Effector memory CD4-positive, alpha-beta T cell (primary cell): ENCODE results near the gene PRAME.
"Not testable (repeated sequence)": the region's sequence is repeated elsewhere in the genome, so short reads cannot be mapped to it uniquely, and the experiment has no call there.

ENCODE experiments used
- DNase-seq, 3 donors: peaks; one replicate each; pipeline ENCODE4 v3.0.0-alpha.2; 2020
- H3K27ac ChIP-seq: 2 replicates; pipeline ENCODE4 v1.7.0; 2013; ENCODE audit warnings: mild to moderate bottlenecking, low read length, moderate library complexity; ENCODE audit not compliant: insufficient read depth, poor library complexity, severe bottlenecking
- H3K27me3 ChIP-seq: replicated peaks from 2 replicates; pipeline ENCODE4 v1.7.0; 2013; ENCODE audit warnings: mild to moderate bottlenecking, low read length; ENCODE audit not compliant: insufficient read depth, control insufficient read depth, poor library complexity, severe bottlenecking
- H3K36me3 ChIP-seq: 2 replicates; pipeline ENCODE4 v1.7.0; 2013; ENCODE audit warnings: mild to moderate bottlenecking, low read length, moderate library complexity; ENCODE audit not compliant: control insufficient read depth, insufficient read depth
- H3K4me1 ChIP-seq: 2 replicates; pipeline ENCODE4 v1.7.0; 2013; ENCODE audit warnings: low read length, mild to moderate bottlenecking; ENCODE audit not compliant: control insufficient read depth, insufficient read depth, poor library complexity, severe bottlenecking
- H3K4me3 ChIP-seq: 2 replicates; pipeline ENCODE4 v1.7.0; 2013; ENCODE audit warnings: low read length, low read depth, mild to moderate bottlenecking; ENCODE audit not compliant: insufficient read depth, poor library complexity, severe bottlenecking
- H3K9me3 ChIP-seq: 2 replicates; pipeline ENCODE4 v1.7.0; 2013; ENCODE audit warnings: mild to moderate bottlenecking, low read length, moderate library complexity; ENCODE audit not compliant: control insufficient read depth

The PRAME gene

DNA sequence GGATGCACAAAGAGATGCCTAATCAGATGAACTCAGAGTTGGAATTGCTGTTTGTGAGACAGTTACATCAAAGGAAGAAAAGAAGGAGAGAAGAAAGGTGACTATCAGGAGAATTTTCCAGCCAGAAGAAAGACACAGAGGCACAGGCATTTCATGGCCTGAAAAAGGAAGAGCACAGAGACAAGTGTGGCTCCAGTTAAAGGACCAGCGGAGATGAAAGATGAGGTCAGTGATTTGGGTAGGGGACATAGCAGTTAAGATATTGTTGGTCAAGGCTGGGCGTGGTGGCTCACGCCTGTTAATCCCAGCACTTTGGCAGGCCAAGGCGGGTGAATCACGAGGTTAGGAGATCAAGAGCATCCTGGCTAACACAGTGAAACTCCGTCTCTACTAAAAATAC is 35.6 kb downstream of the PRAME start:
- no peak overlapping the region for H3K4me3 ChIP-seq
- H3K4me1 ChIP-seq, result no peaks in the 10 kb centered on the region
- H3K27me3 ChIP-seq, result no peaks in the 10 kb centered on the region
- no peaks in the 10 kb centered on the region for H3K9me3 ChIP-seq
- H3K27ac ChIP-seq, result no peak overlapping the region
- no peak for DNase-seq
- no peaks in the 10 kb centered on the region for H3K36me3 ChIP-seq

GRCh38 chr22:22521631-22522030 is 37.4 kb downstream of the PRAME start:
- Histone ChIP-seq H3K27ac (no peak overlapping the region), H3K9me3 (no peaks in the 10 kb centered on the region), H3K36me3 (no peaks in the 10 kb centered on the region), H3K4me1 (no peaks in the 10 kb centered on the region), H3K27me3 (no peaks in the 10 kb centered on the region), H3K4me3 (no peak overlapping the region)
- no peak for DNase-seq

DNA sequence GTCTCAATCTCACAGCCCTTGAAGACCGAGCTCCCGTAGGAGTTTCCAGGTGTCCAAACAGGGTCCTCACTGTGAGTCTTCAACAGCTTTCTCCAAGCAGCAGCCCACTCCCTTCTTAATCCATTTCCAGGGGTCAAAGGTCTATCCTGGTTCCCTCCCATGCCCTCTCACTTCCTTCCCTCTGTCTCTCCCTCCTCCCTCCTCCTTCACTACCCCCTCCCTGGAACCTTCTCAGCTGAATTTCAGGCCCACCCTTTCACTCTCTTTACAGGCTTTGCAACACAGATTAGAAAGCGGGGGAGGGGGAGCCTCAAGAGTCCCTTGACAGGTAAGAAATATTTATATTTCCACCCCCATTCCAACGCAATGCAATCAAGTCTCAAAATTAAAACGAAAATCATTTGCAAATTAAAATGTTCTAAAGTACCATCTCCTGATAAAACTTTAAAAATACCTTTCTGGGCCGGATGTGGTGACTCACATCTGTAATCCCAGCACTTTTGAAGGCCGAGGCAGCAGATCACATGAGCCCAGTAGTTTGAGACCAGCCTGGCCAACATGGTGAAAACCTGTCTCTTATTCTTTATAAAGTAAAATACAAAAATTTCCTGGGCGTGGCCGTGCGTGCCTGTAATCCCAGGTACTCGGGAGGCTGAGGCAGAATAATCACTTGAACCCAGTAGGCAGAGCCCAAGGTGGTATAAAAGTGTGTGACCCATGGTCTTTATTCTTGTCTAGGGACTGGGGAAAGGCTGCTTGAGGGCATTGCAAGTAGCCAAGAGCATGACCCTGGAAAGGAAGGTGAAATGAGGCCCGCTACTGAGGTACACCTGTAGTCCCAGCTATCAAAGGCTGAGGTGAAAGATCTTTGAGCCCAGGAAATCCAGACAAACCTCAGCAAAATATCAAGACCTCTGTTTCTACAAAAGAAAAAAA is 38.1 kb downstream of the PRAME start:
- Histone ChIP-seq H3K27ac (no peak overlapping the region), H3K4me3 (no peak overlapping the region), H3K4me1 (no peaks in the 10 kb centered on the region), H3K27me3 (no peaks in the 10 kb centered on the region), H3K36me3 (no peaks in the 10 kb centered on the region), H3K9me3 (no peaks in the 10 kb centered on the region)
- DNase-seq, result no peak

DNA sequence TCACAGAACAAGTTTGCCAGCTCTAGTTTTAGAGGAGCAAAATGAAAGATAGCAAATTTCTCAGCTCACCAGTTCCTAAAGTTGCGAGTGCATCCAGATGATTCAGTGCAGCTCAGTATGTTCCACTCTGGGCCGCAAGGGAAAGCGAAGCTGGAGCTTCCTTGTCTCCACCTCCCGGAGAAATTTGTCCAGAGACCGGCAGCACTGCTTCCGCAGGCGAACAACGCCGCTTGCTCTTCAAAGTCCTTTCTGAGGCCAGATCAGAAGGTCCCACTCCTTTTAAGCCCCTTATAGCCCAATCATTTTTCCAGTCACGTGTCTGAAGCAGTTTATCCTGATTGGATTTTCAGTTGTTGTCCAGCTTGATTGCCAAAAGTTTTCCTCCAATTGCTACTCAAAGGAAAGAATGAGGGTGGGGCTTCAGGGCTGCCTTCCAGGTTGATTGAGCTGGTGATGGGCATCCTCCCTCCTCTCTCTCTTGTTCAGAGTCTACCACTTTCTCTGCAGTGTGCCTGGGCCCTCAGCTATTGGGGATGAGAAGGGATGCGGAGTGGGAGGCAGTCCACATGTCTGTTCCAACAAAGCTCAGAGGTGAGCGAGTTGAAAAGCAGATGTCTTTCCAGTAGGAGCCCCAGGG is 38.9 kb downstream of the PRAME start, which contains the start of gene ZNF280A:
TSS of gene ZNF280A (minus strand) at position 251 of the 637 bp plus-strand sequence. CDS start 4,640 bp downstream, outside the sequence.
- Histone ChIP-seq H3K27ac (no peak within 1 kb of the TSS), H3K4me1 (no peaks in the 10 kb centered on the region), H3K4me3 (no peak within 1 kb of the TSS), H3K27me3 (no peaks in the 10 kb centered on the region), H3K9me3 (no peaks in the 10 kb centered on the region), H3K36me3 (no peaks in the 10 kb centered on the region)
- no peak for DNase-seq

GRCh38 chr22:22519591-22519990 is 39.5 kb downstream of the PRAME start:
- Histone ChIP-seq H3K36me3 (no peaks in the 10 kb centered on the region), H3K27ac (no peak overlapping the region), H3K4me1 (no peaks in the 10 kb centered on the region), H3K27me3 (no peaks in the 10 kb centered on the region), H3K9me3 (no peaks in the 10 kb centered on the region), H3K4me3 (no peak overlapping the region)
- DNase-seq, result no peak

DNA sequence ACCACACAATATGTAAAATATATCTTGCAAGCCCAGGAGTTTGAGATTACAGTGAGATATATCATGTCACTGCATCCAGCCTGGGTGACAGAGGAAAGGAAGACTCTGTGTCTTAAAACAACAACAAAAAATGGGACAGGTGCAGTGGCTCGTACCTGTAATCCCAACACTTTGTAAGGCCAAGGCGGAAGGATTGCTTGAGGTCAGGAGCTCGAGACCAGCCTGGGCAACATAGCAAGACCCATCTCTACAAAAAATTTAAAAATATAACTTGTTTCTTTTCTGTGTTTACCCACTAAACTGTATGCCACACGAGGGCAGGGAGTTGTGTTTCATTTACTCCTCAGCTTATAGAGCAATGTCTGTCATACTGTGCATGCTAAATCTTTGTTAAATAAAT is 42.1 kb downstream of the PRAME start:
- H3K9me3 ChIP-seq, result no peaks in the 10 kb centered on the region
- DNase-seq, result no peak
- no peaks in the 10 kb centered on the region for H3K4me1 ChIP-seq
- H3K27me3 ChIP-seq, result no peaks in the 10 kb centered on the region
- no peaks in the 10 kb centered on the region for H3K36me3 ChIP-seq
- no peak overlapping the region for H3K27ac ChIP-seq
- H3K4me3 ChIP-seq, result no peak overlapping the region

GRCh38 chr22:22515890-22516289 is 43.2 kb downstream of the PRAME start:
- no peak for DNase-seq
- Histone ChIP-seq H3K4me3 (no peak overlapping the region), H3K36me3 (no peaks in the 10 kb centered on the region), H3K4me1 (no peaks in the 10 kb centered on the region), H3K9me3 (no peaks in the 10 kb centered on the region), H3K27ac (no peak overlapping the region), H3K27me3 (no peaks in the 10 kb centered on the region)

- H3K27me3 ChIP-seq, H3K36me3 ChIP-seq, H3K4me3 ChIP-seq, H3K4me1 ChIP-seq, H3K27ac ChIP-seq, H3K9me3 ChIP-seq, DNase-seq: not testable (repeated sequence)
Measured at GRCh38 chr22:22514431-22514830, 44.6 kb downstream of the PRAME start.

GRCh38 chr22:22513619-22514018 is 45.4 kb downstream of the PRAME start:
- H3K36me3 ChIP-seq, result no peaks in the 10 kb centered on the region
- H3K27ac ChIP-seq, result no peak overlapping the region
- H3K9me3 ChIP-seq, result no peaks in the 10 kb centered on the region
- no peak for DNase-seq
- no peaks in the 10 kb centered on the region for H3K27me3 ChIP-seq
- H3K4me3 ChIP-seq, result no peak overlapping the region
- no peaks in the 10 kb centered on the region for H3K4me1 ChIP-seq

- peaks cover 4% of the 10 kb centered on the region for H3K4me1 ChIP-seq
- no peaks in the 10 kb centered on the region for H3K27me3 ChIP-seq
- no peaks in the 10 kb centered on the region for H3K9me3 ChIP-seq
- H3K4me3 ChIP-seq, result no peak overlapping the region
- H3K27ac ChIP-seq, result no peak overlapping the region
- no peak for DNase-seq
- H3K36me3 ChIP-seq, result no peaks in the 10 kb centered on the region
Measured at GRCh38 chr22:22512951-22513350, 46.1 kb downstream of the PRAME start.
